Suprapubic skin (tissue), 4 donors: ENCODE measurements around the gene ETV6. TPM values are rescaled to one million over a fixed set of nuclear protein-coding genes. Genes with fewer than 3 reads are reported as not detected.

Experiments used
- DNase-seq, 2 donors: peaks; one replicate each; pipeline ENCODE4 v3.0.0-alpha.2; 2019; ENCODE audit warnings: low spot score in 2 of 2
- H3K27ac ChIP-seq: fragments of 200-600 bp; sonication (generic); one replicate; pipeline ENCODE4 v1.5.1; 2019
- H3K27me3 ChIP-seq: fragments of 200-600 bp; sonication (generic); one replicate; pipeline ENCODE4 v1.5.1; 2019
- H3K36me3 ChIP-seq: fragments of 200-600 bp; sonication (generic); one replicate; pipeline ENCODE4 v1.5.1; 2019
- H3K4me1 ChIP-seq: fragments of 200-600 bp; sonication (generic); one replicate; pipeline ENCODE4 v1.5.1; 2019
- H3K4me3 ChIP-seq: fragments of 200-600 bp; sonication (generic); one replicate; pipeline ENCODE4 v1.5.1; 2019; ENCODE audit warnings: mild to moderate bottlenecking
- H3K9me3 ChIP-seq: fragments of 200-600 bp; sonication (generic); one replicate; pipeline ENCODE4 v1.5.1; 2019
- EP300 ChIP-seq: sonication (generic); formaldehyde crosslinking; IDR thresholded peaks from one replicate; pipeline ENCODE4 v1.6.1; 2017; ENCODE audit warnings: antibody characterized with exemption
- POLR2A ChIP-seq, 2 donors: fragments of 450-650 bp; IDR thresholded peaks; one replicate each; pipeline ENCODE4 v1.6.1; 2017; ENCODE audit warnings: antibody characterized with exemption in 2 of 2, mild to moderate bottlenecking in 2 of 2, moderate library complexity in 2 of 2
- POLR2AphosphoS5 ChIP-seq, 3 donors: sonication (generic); formaldehyde crosslinking; IDR thresholded peaks; one replicate each; pipeline ENCODE4 v1.6.1; 2017; ENCODE audit warnings: antibody characterized with exemption in 3 of 3
- WGBS: methylation state at CpG from one replicate; pipeline ENCODE4 v1.1.5; 2018; 5-methylcytosine and 5-hydroxymethylcytosine counted together
- total RNA-seq, 4 donors: library from RNA; depleted of rRNA; stranded (reverse); fragments of >200 nt; gene quantifications; one replicate each; pipeline ENCODE4 v1.1.0, GENCODE V29; 2016
- TF ChIP-seq, protein P1 (sequence below), 2 donors: fragments of 200-600 bp in 1 of 2; fragments of 450-650 bp in 1 of 2; sonication (generic) in 1 of 2; IDR thresholded peaks; one replicate each; pipeline ENCODE4 v1.5.1; 2016 to 2019; ENCODE audit warnings: antibody characterized with exemption in 2 of 2, mild to moderate bottlenecking in 1 of 2, moderate library complexity in 1 of 2

Gene ETV6
- total RNA-seq, 4 donors from 2014 or later, result 16.9 to 41.4 (median 25.1) TPM

DNA sequence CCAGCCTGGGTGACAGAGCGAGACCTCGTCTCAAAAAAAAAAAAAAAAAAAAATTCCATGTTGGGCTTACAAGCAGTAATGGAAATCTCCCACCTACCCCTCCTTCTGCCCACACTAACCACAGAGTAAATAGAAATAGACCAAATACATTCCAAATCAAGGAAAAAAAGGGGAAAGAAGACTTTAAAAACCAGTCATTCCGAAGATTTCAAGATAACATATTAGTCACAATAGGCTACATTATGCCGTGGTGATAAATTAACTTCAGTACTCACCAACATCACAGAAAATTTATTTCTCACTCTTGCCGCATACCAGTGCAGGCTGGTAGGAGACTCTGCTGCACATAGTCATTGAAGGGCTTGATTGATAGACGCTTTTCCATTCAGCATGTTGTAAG is 15.5 kb upstream of the ETV6 start:
- no peak for DNase-seq
- 63% methylated on average over 6 of the region's 6 CpGs for WGBS
- H3K4me1 ChIP-seq, result peaks cover 3% of the 10 kb centered on the region
- peaks cover 3% of the 10 kb centered on the region for H3K9me3 ChIP-seq
- H3K4me3 ChIP-seq, result no peak overlapping the region
- no peak for TF ChIP-seq POLR2AphosphoS5 (IDR thresholded peaks at IDR 0.05)
- TF ChIP-seq, protein P1, sequence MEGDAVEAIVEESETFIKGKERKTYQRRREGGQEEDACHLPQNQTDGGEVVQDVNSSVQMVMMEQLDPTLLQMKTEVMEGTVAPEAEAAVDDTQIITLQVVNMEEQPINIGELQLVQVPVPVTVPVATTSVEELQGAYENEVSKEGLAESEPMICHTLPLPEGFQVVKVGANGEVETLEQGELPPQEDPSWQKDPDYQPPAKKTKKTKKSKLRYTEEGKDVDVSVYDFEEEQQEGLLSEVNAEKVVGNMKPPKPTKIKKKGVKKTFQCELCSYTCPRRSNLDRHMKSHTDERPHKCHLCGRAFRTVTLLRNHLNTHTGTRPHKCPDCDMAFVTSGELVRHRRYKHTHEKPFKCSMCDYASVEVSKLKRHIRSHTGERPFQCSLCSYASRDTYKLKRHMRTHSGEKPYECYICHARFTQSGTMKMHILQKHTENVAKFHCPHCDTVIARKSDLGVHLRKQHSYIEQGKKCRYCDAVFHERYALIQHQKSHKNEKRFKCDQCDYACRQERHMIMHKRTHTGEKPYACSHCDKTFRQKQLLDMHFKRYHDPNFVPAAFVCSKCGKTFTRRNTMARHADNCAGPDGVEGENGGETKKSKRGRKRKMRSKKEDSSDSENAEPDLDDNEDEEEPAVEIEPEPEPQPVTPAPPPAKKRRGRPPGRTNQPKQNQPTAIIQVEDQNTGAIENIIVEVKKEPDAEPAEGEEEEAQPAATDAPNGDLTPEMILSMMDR (IDR thresholded peaks at IDR 0.05), result no peak
- TF ChIP-seq EP300, result no peak
- no peak for TF ChIP-seq POLR2A (IDR thresholded peaks at IDR 0.05)
- no peaks in the 10 kb centered on the region for H3K36me3 ChIP-seq
- H3K27ac ChIP-seq, result no peak overlapping the region
- H3K27me3 ChIP-seq, result no peaks in the 10 kb centered on the region

DNA sequence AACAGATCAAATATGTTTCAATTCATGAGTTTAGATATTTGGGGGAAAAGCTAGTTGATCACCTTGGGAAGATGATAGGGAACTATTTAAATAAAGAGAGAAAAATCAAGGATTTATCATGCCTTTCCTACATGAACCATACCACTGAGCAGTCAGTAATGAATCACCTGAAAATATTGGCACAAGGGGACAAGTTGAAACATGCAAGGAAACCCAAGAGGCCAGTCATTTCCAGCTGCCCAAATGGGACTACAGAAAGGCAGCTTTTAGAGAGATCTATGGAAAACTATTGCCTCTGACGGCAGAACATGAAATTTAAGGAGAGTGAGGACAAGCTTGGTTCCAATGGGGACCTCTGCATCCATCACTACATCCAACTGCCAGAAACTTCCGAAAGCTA is 14.1 kb upstream of the ETV6 start:
- Histone ChIP-seq H3K9me3 (peaks cover 3% of the 10 kb centered on the region), H3K36me3 (no peaks in the 10 kb centered on the region), H3K27me3 (no peaks in the 10 kb centered on the region), H3K4me3 (no peak overlapping the region), H3K4me1 (no peaks in the 10 kb centered on the region), H3K27ac (no peak overlapping the region)
- DNase-seq, result no peak
- TF ChIP-seq EP300, result no peak
- TF ChIP-seq, protein P1 (IDR thresholded peaks at IDR 0.05), result no peak
- WGBS, result 70% methylated on average over 2 of the region's 2 CpGs

DNA sequence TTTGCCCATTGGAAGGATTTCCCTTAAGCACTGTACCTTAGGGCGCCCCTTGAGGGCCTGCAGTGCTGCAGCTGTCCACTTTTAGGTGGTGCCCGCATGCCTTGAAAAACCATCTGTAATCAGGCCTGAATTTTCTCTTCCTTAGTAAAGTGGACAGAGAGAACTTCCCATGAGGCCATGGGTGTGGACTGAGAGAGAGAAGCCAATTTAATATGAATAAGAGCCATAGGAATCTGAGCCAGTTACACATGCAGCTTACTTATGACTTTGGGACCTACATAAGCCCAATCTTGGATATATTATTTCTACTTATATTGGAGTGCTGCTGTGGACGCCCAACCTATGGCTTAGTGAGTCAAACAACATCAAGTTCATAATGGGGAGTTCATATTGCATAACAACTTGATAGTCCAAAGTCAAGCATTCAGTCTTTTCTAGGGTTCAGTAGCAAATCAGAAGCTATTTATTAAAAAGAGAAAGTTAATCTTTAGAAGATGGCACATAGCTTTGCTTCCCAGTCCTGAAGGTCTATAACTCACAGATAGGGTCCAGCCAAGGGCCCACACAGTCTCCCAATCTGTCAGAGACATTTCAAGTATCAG is 11.1 kb upstream of the ETV6 start:
- TF ChIP-seq POLR2A (IDR thresholded peaks at IDR 0.05) (no peak), EP300 (no peak), POLR2AphosphoS5 (IDR thresholded peaks at IDR 0.05) (no peak)
- TF ChIP-seq, protein P1 (IDR thresholded peaks at IDR 0.05), result no peak
- Histone ChIP-seq H3K27ac (no peak overlapping the region), H3K4me1 (no peaks in the 10 kb centered on the region), H3K27me3 (no peaks in the 10 kb centered on the region), H3K9me3 (peaks cover 3% of the 10 kb centered on the region), H3K36me3 (no peaks in the 10 kb centered on the region), H3K4me3 (no peak overlapping the region)
- WGBS, result 76% methylated on average over 3 of the region's 3 CpGs
- no peak for DNase-seq

DNA sequence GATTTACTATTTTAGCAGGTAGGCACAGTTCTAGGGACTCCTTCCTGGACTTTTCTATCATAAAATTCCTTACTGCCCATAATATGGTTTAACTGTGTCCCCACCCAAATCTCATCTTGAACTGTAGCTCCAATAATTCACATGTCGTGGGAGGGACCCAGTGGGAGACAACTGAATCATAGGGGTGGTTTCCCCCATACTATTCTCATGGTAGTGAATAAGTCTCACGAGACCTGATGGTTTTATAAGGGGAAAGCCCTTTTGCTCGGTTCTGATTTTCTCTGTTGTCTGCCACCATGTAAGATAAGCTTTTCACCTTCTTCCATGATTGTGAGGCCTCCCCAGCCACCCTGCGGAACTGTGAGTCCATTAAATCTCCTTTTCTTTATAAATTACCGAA is 10.0 kb upstream of the ETV6 start:
- WGBS, result 94% methylated on average over 5 of the region's 5 CpGs
- TF ChIP-seq POLR2AphosphoS5 (IDR thresholded peaks at IDR 0.05), result no peak
- TF ChIP-seq, protein P1 (IDR thresholded peaks at IDR 0.05), result no peak
- H3K27me3 ChIP-seq, result no peaks in the 10 kb centered on the region

DNA sequence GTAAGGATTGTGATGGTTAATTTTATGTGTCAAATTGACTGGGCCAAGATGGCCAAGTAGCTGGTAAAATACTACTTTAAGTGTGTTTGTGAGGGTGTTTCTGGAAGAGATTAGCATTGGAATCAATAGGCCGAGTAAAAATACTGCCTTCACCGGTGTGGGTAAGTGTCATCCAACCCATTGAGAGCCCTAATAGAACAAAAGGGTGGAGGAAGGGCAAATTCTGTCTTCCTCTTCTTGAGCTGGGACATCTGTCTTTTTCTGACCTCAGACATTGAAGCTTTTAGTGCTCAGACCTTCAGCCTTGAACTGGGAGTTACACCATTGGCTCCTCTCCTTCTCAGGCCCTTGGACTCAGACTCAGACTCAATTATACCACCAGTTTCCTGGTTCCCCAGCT is 8.0 kb upstream of the ETV6 start:
- Histone ChIP-seq H3K4me3 (no peak overlapping the region), H3K36me3 (no peaks in the 10 kb centered on the region), H3K27me3 (no peaks in the 10 kb centered on the region), H3K27ac (no peak overlapping the region), H3K9me3 (no peaks in the 10 kb centered on the region), H3K4me1 (no peaks in the 10 kb centered on the region)
- DNase-seq, result no peak
- TF ChIP-seq, protein P1 (IDR thresholded peaks at IDR 0.05), result no peak
- TF ChIP-seq POLR2AphosphoS5 (IDR thresholded peaks at IDR 0.05) (no peak), POLR2A (IDR thresholded peaks at IDR 0.05) (no peak), EP300 (no peak)
- WGBS, result 78% methylated on average over 2 of the region's 2 CpGs

More for the DNA sequence above, 10.0 kb upstream of the ETV6 start:
- Histone ChIP-seq H3K36me3 (no peaks in the 10 kb centered on the region), H3K4me3 (no peak overlapping the region), H3K27ac (no peak overlapping the region), H3K9me3 (peaks cover 3% of the 10 kb centered on the region), H3K4me1 (no peaks in the 10 kb centered on the region)
- DNase-seq, result no peak
